ENCODE measurements around the gene SHISAL2A. TPM values are rescaled to one million over a fixed set of nuclear protein-coding genes. Genes with fewer than 3 reads are reported as not detected.

SHISAL2A gene
- total RNA-seq, 1 donor from 2014 or later, result not detected

DNA sequence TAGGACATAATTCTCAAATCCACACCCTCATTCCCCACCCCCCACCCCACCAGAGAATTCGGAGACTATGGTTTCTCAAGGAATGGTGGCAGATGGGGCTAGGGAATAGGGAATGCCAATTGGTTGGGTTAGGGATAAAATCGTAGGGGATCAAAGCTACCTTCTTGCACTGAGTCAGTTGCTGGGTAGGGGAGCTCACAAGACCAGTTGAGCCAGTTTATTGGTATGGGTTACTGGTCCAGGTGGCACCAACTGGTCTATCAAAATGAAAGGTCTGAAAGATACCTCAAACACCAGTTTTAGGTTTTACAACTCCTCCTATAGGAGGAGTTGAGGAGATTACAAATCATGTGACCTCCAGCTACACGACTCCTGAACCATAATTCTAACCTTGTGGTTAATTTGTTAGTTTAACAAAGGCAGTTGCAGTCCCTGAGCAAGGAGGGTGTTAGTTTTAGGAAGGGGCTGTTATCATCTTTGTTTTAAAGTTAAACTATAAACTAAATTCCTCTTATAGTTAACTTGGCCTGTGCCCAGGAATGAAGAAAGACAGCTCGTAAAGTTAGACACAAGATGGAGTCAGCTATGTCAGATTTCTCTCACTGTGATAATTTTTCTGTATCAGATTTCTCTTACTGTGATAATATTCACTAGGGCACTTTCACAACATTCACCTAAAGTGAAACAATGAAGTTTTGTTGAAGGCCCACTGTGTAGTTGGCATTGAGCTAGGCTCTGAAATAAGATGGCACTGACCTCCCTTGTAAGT lies 2.5 kb downstream of the SHISAL2A start:
- Mint-ChIP-seq H3K4me1 (ENCODE audit: unreplicated experiment) (peaks cover 5% of the 10 kb centered on the region), H3K9me3 (ENCODE audit: unreplicated experiment) (no peaks in the 10 kb centered on the region), H3K27me3 (ENCODE audit: unreplicated experiment) (peaks cover 21% of the 10 kb centered on the region), H3K4me3 (ENCODE audit: unreplicated experiment) (no peak overlapping the region), H3K27ac (ENCODE audit: unreplicated experiment) (no peak overlapping the region), H3K36me3 (ENCODE audit: unreplicated experiment) (no peaks in the 10 kb centered on the region)
- no peak for DNase-seq (ENCODE audit: extremely low spot score, unreplicated experiment)
- TF ChIP-seq, protein P1, sequence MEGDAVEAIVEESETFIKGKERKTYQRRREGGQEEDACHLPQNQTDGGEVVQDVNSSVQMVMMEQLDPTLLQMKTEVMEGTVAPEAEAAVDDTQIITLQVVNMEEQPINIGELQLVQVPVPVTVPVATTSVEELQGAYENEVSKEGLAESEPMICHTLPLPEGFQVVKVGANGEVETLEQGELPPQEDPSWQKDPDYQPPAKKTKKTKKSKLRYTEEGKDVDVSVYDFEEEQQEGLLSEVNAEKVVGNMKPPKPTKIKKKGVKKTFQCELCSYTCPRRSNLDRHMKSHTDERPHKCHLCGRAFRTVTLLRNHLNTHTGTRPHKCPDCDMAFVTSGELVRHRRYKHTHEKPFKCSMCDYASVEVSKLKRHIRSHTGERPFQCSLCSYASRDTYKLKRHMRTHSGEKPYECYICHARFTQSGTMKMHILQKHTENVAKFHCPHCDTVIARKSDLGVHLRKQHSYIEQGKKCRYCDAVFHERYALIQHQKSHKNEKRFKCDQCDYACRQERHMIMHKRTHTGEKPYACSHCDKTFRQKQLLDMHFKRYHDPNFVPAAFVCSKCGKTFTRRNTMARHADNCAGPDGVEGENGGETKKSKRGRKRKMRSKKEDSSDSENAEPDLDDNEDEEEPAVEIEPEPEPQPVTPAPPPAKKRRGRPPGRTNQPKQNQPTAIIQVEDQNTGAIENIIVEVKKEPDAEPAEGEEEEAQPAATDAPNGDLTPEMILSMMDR (IDR thresholded peaks at IDR 0.05), result no peak

DNA sequence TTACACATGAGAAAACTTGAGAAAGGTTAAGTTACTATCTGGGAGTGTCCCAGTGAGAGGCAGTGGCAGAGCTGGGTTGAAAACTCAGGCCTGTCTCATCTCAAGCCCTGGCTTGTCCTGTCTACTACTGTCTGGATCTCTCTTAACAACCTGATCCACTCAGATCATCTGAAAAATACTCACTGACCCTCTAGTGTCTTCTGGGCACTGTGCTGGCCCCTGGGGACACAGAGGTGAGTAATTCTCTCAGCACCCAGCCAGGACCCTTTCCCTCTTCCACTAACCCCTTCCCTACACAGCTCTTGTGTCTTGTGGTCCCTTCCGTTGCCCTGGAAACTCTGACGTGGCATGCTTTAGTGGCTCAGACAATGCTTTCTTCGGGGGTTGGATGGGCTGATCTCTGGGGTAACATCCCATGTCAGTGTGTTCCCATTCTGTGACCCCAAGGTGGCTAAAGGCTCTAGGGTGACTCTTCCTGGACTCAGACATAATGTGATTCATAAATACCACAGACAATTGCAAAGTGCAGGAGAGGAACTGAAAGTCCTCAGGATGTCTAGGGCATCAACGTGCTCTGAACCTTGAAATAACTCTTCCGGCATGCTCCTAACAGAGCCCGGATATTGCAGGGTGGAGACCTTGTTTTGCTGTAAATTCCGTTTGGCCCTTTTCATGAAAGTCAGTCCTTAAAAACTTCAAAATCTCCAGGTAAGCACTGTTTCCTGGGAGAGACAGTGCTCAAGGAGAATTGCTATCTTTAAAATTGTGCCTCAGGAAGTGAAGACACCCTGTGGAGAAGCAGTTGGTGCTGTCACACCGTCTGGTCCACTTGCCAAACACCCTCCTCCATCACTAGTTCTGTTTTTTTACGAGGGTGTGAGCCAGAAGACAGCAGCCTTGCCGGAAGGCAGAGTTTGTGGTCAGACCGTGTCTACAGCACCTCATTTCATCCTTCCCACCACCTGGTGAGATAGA lies 4.0 kb downstream of the SHISAL2A start:
- Mint-ChIP-seq H3K4me1 (ENCODE audit: unreplicated experiment) (peaks cover 5% of the 10 kb centered on the region), H3K36me3 (ENCODE audit: unreplicated experiment) (no peaks in the 10 kb centered on the region), H3K27me3 (ENCODE audit: unreplicated experiment) (peaks cover 19% of the 10 kb centered on the region), H3K27ac (ENCODE audit: unreplicated experiment) (no peak overlapping the region), H3K9me3 (ENCODE audit: unreplicated experiment) (no peaks in the 10 kb centered on the region), H3K4me3 (ENCODE audit: unreplicated experiment) (no peak overlapping the region)
- TF ChIP-seq, protein P1 (IDR thresholded peaks at IDR 0.05), result no peak
- no peak for DNase-seq (ENCODE audit: extremely low spot score, unreplicated experiment)

DNA sequence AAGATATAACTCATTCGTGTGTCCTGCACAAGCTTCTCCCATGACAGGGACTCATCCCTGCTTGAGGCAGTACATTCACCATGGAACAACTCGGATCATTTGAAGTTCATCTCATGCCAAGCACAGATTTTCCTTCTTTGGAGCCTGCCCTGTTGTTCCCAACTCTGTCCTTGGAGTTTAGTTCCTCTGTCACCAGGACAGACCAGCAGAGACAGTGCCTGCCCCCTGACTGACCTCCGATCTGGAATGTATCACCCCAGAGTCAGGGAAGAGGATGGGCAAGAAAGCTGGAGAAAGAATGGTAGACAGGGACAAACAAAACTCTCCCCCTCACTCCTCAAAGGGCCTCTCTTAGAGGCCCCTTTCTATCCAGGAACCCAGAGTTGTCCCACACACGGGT lies 5.0 kb downstream of the SHISAL2A start:
- TF ChIP-seq, protein P1 (IDR thresholded peaks at IDR 0.05), result no peak
- H3K27ac Mint-ChIP-seq (ENCODE audit: unreplicated experiment), result no peak overlapping the region
- H3K27me3 Mint-ChIP-seq (ENCODE audit: unreplicated experiment), result peaks cover 15% of the 10 kb centered on the region
- peaks cover 5% of the 10 kb centered on the region for H3K4me1 Mint-ChIP-seq (ENCODE audit: unreplicated experiment)
- H3K36me3 Mint-ChIP-seq (ENCODE audit: unreplicated experiment), result no peaks in the 10 kb centered on the region
- no peak for DNase-seq (ENCODE audit: extremely low spot score, unreplicated experiment)
- no peak overlapping the region for H3K4me3 Mint-ChIP-seq (ENCODE audit: unreplicated experiment)
- no peaks in the 10 kb centered on the region for H3K9me3 Mint-ChIP-seq (ENCODE audit: unreplicated experiment)

DNA sequence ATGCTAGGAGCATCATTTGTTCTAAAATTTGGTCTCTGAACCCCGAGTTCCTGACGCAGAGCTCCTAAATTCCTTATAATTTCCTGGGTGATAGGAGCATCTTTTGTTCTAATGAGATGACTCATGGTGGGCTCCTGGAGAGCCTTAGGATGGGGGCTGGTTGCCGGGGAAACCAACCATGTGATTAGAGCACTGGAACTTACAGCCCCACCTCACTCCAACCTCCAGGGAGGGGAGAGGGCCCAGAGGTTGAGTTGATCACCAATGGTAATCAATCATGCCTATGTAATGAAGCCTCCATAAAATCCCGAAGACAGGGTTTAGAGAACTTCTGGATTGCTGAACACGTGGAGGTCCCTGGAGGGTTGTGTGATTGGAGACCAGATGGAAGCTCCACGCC lies 7.7 kb downstream of the SHISAL2A start:
- H3K27ac Mint-ChIP-seq (ENCODE audit: unreplicated experiment), result no peak overlapping the region
- H3K4me1 Mint-ChIP-seq (ENCODE audit: unreplicated experiment), result no peaks in the 10 kb centered on the region
- H3K9me3 Mint-ChIP-seq (ENCODE audit: unreplicated experiment), result no peaks in the 10 kb centered on the region
- DNase-seq (ENCODE audit: extremely low spot score, unreplicated experiment), result no peak
- H3K4me3 Mint-ChIP-seq (ENCODE audit: unreplicated experiment), result no peak overlapping the region
- H3K27me3 Mint-ChIP-seq (ENCODE audit: unreplicated experiment), result peaks cover 3% of the 10 kb centered on the region
- H3K36me3 Mint-ChIP-seq (ENCODE audit: unreplicated experiment), result no peaks in the 10 kb centered on the region
- TF ChIP-seq, protein P1 (IDR thresholded peaks at IDR 0.05), result no peak

DNA sequence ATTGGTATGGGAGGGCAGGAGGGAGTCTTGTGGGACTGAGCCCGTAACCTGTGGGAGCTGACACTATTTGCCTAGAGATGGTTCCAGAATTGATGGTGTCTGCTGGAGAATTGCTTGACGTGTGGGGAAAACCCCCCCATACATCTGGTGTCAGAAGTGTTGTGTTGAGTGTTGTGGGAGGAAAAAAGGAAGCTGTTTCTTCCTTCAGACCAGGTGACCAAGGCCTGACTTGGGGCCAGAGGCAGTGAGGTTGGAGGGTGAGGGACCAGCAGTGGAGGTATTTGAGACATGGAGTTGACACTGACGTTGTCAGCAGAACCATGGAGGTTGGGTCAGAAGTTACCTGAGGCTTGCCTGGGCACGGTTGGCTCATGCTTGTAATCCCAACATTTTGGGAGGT lies 8.3 kb downstream of the SHISAL2A start:
- H3K4me3 Mint-ChIP-seq (ENCODE audit: unreplicated experiment), result no peak overlapping the region
- H3K27ac Mint-ChIP-seq (ENCODE audit: unreplicated experiment), result no peak overlapping the region
- H3K9me3 Mint-ChIP-seq (ENCODE audit: unreplicated experiment), result no peaks in the 10 kb centered on the region
- TF ChIP-seq, protein P1 (IDR thresholded peaks at IDR 0.05), result no peak
- no peaks in the 10 kb centered on the region for H3K36me3 Mint-ChIP-seq (ENCODE audit: unreplicated experiment)
- no peaks in the 10 kb centered on the region for H3K4me1 Mint-ChIP-seq (ENCODE audit: unreplicated experiment)
- H3K27me3 Mint-ChIP-seq (ENCODE audit: unreplicated experiment), result peaks cover 3% of the 10 kb centered on the region
- DNase-seq (ENCODE audit: extremely low spot score, unreplicated experiment), result no peak
